ENCODE data around the gene STK38. TPM values are rescaled to one million over a fixed set of nuclear protein-coding genes. Genes with fewer than 3 reads are reported as not detected.

The STK38 gene
- total and polyA plus RNA-seq, 2 of the 13 experiments (the other 11 are each of a cell fraction or from before 2014, with no cell fraction given), result 10.3 to 20.7 TPM

DNA sequence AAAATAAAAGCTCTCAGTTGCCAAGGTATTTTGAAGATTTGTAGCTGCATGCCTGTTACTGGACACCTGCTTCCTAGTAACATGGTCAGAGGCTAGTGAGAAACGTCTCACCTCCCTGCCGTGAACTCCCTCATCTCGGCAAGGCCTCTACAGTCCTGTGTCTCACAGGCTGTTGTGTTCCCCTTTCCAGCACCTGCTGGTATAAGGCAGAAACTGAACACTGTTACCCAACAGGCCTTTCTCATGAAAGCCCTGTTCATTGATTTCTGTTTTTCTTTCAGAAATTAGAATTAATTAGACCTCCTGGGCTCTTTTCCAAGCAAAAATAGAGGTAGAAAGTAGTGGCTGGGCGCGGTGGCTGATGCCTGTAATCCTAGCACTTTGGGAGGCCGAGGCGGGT lies 29.3 kb upstream of the STK38 start (continued):
- TF ChIP-seq HOXA7 (CRISPR knock-in tag; IDR thresholded peaks at IDR 0.05) (no peak), ZSCAN31 (CRISPR knock-in tag; IDR thresholded peaks at IDR 0.05; ENCODE audit: low read depth) (no peak), FLYWCH1 (CRISPR knock-in tag; IDR thresholded peaks at IDR 0.05) (no peak), ZNF263 (CRISPR knock-in tag; IDR thresholded peaks at IDR 0.05) (no peak), ZNF230 (CRISPR knock-in tag; IDR thresholded peaks at IDR 0.05) (no peak)
- TF ChIP-seq, protein P1, sequence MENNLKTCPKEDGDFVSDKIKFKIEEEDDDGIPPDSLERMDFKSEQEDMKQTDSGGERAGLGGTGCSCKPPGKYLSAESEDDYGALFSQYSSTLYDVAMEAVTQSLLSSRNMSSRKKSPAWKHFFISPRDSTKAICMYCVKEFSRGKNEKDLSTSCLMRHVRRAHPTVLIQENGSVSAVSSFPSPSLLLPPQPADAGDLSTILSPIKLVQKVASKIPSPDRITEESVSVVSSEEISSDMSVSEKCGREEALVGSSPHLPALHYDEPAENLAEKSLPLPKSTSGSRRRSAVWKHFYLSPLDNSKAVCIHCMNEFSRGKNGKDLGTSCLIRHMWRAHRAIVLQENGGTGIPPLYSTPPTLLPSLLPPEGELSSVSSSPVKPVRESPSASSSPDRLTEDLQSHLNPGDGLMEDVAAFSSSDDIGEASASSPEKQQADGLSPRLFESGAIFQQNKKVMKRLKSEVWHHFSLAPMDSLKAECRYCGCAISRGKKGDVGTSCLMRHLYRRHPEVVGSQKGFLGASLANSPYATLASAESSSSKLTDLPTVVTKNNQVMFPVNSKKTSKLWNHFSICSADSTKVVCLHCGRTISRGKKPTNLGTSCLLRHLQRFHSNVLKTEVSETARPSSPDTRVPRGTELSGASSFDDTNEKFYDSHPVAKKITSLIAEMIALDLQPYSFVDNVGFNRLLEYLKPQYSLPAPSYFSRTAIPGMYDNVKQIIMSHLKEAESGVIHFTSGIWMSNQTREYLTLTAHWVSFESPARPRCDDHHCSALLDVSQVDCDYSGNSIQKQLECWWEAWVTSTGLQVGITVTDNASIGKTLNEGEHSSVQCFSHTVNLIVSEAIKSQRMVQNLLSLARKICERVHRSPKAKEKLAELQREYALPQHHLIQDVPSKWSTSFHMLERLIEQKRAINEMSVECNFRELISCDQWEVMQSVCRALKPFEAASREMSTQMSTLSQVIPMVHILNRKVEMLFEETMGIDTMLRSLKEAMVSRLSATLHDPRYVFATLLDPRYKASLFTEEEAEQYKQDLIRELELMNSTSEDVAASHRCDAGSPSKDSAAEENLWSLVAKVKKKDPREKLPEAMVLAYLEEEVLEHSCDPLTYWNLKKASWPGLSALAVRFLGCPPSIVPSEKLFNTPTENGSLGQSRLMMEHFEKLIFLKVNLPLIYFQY (CRISPR knock-in tag; IDR thresholded peaks at IDR 0.05; ENCODE audit: borderline replicate concordance), result no peak

DNA sequence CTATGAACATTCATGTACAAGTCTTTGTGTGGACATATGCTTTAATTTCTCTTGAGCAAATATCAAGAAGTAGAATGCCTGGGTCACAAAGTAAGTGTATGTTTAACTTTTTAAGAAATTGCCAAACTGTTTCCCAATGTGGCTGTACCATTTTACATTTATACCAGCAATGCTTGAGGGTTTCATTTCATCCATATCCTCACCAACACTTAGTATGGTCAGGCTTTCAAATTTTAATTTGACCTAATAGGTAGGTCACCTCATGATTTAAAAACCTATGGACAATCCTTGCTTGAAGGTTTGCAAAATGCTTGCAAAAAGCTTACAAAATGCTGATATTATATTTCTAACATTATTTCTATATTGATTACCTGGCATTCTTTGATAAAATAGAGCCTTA lies 27.4 kb upstream of the STK38 start:
- Histone ChIP-seq H3K27ac (ENCODE audit: extremely low read length, insufficient read depth, low read length) (no peak overlapping the region), H3K9ac (ENCODE audit: insufficient read depth, low read depth, low read length) (no peak overlapping the region), H3K4me3 (replicated peaks in 1 of 3; ENCODE audit: insufficient read depth in 1 of 3, low read depth in 2 of 3, low read length in 3 of 3) (no peak overlapping the region), H3K27me3 (ENCODE audit: control insufficient read depth in 1 of 2, insufficient read depth in 2 of 2, low read length in 2 of 2) (no peaks in the 10 kb centered on the region), H3K36me3 (replicated peaks in 1 of 2; ENCODE audit: control insufficient read depth in 1 of 2, insufficient read depth in 2 of 2, low read length in 2 of 2) (no peaks in the 10 kb centered on the region), H3K9me3 (ENCODE audit: low read length) (no peaks in the 10 kb centered on the region), H2AFZ (ENCODE audit: low read length) (no peak overlapping the region), H3K79me2 (ENCODE audit: insufficient read depth, low read length) (no peaks in the 10 kb centered on the region), H3K4me2 (ENCODE audit: low read depth, low read length) (no peak overlapping the region), H3K4me1 (ENCODE audit: insufficient read depth, low read length) (peaks cover 73% of the 10 kb centered on the region), H4K20me1 (ENCODE audit: insufficient read depth, low read length) (no peaks in the 10 kb centered on the region)
- in situ Hi-C loops (cut with HindIII; ENCODE audit: extremely low pct_ligation_motif_present, low pct_unique_long_range_greater_than_20kb), result no loop called here
- no peak for TF ChIP-seq GZF1 (CRISPR knock-in tag; IDR thresholded peaks at IDR 0.05)
- TF ChIP-seq MAFK (conservative IDR thresholded peaks at IDR 0.05 in 1 of 2, IDR thresholded peaks at IDR 0.05 in 1 of 2; ENCODE audit: low read length in 2 of 2), result peak in 1 of 2 experiments; percentile 44; a peak in 1 of 4 replicates
- no peak for TF ChIP-seq MTF1 (CRISPR knock-in tag; IDR thresholded peaks at IDR 0.05)
- ATAC-seq, result no peak
- intact Hi-C loops (cut with micrococcal nuclease; ENCODE audit: unreplicated experiment), result no loop called here
- ChIA-PET CTCF (ENCODE audit: low intra/inter-chr PET ratio, low total read pairs) (no interaction called here), POLR2A (interaction anchor here (1.3 to 2.3 kb wide), 2 partner anchors 19 to 21 kb away, joined by 3 to 14 read pairs; partner anchors contain the start of gene SRSF3)
- DNase-seq (ENCODE audit: low spot score), result no peak
- no peak for FAIRE-seq
- no TSS peak for BruUV-seq (replicated peaks)
